WTC11 (cell line): ENCODE results near the gene ELK1. TPM values are rescaled to one million over a fixed set of nuclear protein-coding genes. Genes with fewer than 3 reads are reported as not detected.

Experiments used
- ATAC-seq: fragments of 200-7000 bp; cut with Tn5 transposase; 2 replicates; pipeline ENCODE4 v1.10.0; 2021; ENCODE audit warnings: mild to moderate bottlenecking, moderate library complexity
- Bru-seq: library from RNA; stranded (reverse); fragments of 400-500 nt; gene quantifications from one replicate; lab custom pipeline; 2021; lab: Mats Ljungman, UMichigan
- CTCF ChIA-PET: fragments of 300-600 bp; sonication (Branson Sonifier 250); formaldehyde crosslinking; loops from one replicate; lab custom pipeline; 2021; ENCODE audit warnings: antibody characterized with exemption; lab: Charles Lee
- POLR2A ChIA-PET: fragments of 350-600 bp; sonication (Branson Sonifier 250); formaldehyde crosslinking; loops from one replicate; lab custom pipeline; 2021; ENCODE audit warnings: antibody characterized with exemption; lab: Charles Lee
- DNase-seq: peaks from one replicate; pipeline ENCODE4 v3.0.0; 2021; ENCODE audit warnings: low spot score
- H3K27ac Mint-ChIP-seq: 2 replicates; pipeline ENCODE4 v1.8.0; 2021; ENCODE audit warnings: mixed read lengths
- H3K27me3 Mint-ChIP-seq: 2 replicates; pipeline ENCODE4 v1.8.0; 2021; ENCODE audit warnings: low read depth, mild to moderate bottlenecking, moderate library complexity, mixed read lengths
- H3K36me3 Mint-ChIP-seq: 2 replicates; pipeline ENCODE4 v1.8.0; 2021; ENCODE audit warnings: mixed read lengths
- H3K4me1 Mint-ChIP-seq: 2 replicates; pipeline ENCODE4 v1.8.0; 2022; ENCODE audit warnings: mixed read lengths
- H3K4me3 Mint-ChIP-seq: 2 replicates; pipeline ENCODE4 v1.8.0; 2021; ENCODE audit warnings: mild to moderate bottlenecking, moderate library complexity, mixed read lengths
- H3K9me3 Mint-ChIP-seq: 2 replicates; pipeline ENCODE4 v1.8.0; 2021; ENCODE audit warnings: mixed read lengths
- ATF1 ChIP-seq: sonication (generic); formaldehyde crosslinking; IDR thresholded peaks from 2 replicates; pipeline ENCODE4 v1.8.1; 2023; ENCODE audit warnings: mild to moderate bottlenecking, moderate library complexity, missing genetic modification reagents
- FOXP1 ChIP-seq: sonication (generic); formaldehyde crosslinking; IDR thresholded peaks from 2 replicates; pipeline ENCODE4 v1.8.0; 2022; ENCODE audit warnings: missing genetic modification reagents, mild to moderate bottlenecking, moderate library complexity, borderline replicate concordance
- IRF1 ChIP-seq: sonication (generic); formaldehyde crosslinking; IDR thresholded peaks from 2 replicates; pipeline ENCODE4 v1.8.0; 2023; ENCODE audit warnings: missing genetic modification reagents
- JUN ChIP-seq: sonication (generic); formaldehyde crosslinking; IDR thresholded peaks from 2 replicates; pipeline ENCODE4 v1.8.0; 2023; ENCODE audit warnings: mild to moderate bottlenecking, missing genetic modification reagents
- MAX ChIP-seq: sonication (generic); formaldehyde crosslinking; IDR thresholded peaks from 2 replicates; pipeline ENCODE4 v1.8.0; 2022; ENCODE audit warnings: mild to moderate bottlenecking, missing genetic modification reagents
- MYBL2 ChIP-seq: sonication (generic); formaldehyde crosslinking; IDR thresholded peaks from 2 replicates; pipeline ENCODE4 v1.8.1; 2023; ENCODE audit warnings: mild to moderate bottlenecking, moderate library complexity, missing genetic modification reagents
- NFE2L1 ChIP-seq: sonication (generic); formaldehyde crosslinking; IDR thresholded peaks from 2 replicates; pipeline ENCODE4 v1.8.1; 2023; ENCODE audit warnings: missing genetic modification reagents
- NFYB ChIP-seq: sonication (generic); formaldehyde crosslinking; conservative IDR thresholded peaks from 2 replicates; pipeline ENCODE4 v1.8.0; 2022; ENCODE audit warnings: low read depth, missing genetic modification reagents
- OVOL2 ChIP-seq: fragments of 250-450 bp; sonication (Bioruptor Pico); IDR thresholded peaks from 2 replicates; pipeline ENCODE4 v1.9.0; 2021; ENCODE audit warnings: mild to moderate bottlenecking, borderline replicate concordance
- SMAD4 ChIP-seq: sonication (generic); formaldehyde crosslinking; IDR thresholded peaks from 2 replicates; pipeline ENCODE4 v1.8.0; 2022; ENCODE audit warnings: mild to moderate bottlenecking, missing genetic modification reagents
- SP1 ChIP-seq: sonication (generic); formaldehyde crosslinking; conservative IDR thresholded peaks from 2 replicates; pipeline ENCODE4 v1.8.1; 2022; ENCODE audit warnings: missing genetic modification reagents
- STAT6 ChIP-seq: sonication (generic); formaldehyde crosslinking; conservative IDR thresholded peaks from 2 replicates; pipeline ENCODE4 v1.8.1; 2023; ENCODE audit warnings: mild to moderate bottlenecking, low read depth, missing genetic modification reagents, moderate library complexity
- TP53 ChIP-seq: sonication (generic); formaldehyde crosslinking; IDR thresholded peaks from 2 replicates; pipeline ENCODE4 v1.8.1; 2023; ENCODE audit warnings: mild to moderate bottlenecking, missing genetic modification reagents
- USF2 ChIP-seq: sonication (generic); formaldehyde crosslinking; IDR thresholded peaks from 2 replicates; pipeline ENCODE4 v1.8.1; 2023; ENCODE audit warnings: mild to moderate bottlenecking, missing genetic modification reagents, moderate library complexity
- ZNF138 ChIP-seq: sonication (generic); formaldehyde crosslinking; conservative IDR thresholded peaks from 2 replicates; pipeline ENCODE4 v1.8.1; 2022; ENCODE audit warnings: mild to moderate bottlenecking, moderate library complexity, missing genetic modification reagents
- ZNF317 ChIP-seq: sonication (generic); formaldehyde crosslinking; IDR thresholded peaks from 2 replicates; pipeline ENCODE4 v1.8.1; 2023; ENCODE audit warnings: low read depth, mild to moderate bottlenecking, moderate library complexity, missing genetic modification reagents, borderline replicate concordance
- ZNF396 ChIP-seq: fragments of 250-450 bp; sonication (Bioruptor Pico); IDR thresholded peaks from 2 replicates; pipeline ENCODE4 v1.8.0; 2021; ENCODE audit warnings: mild to moderate bottlenecking, moderate library complexity, borderline replicate concordance
- ZNF423 ChIP-seq: fragments of 250-450 bp; sonication (Bioruptor Pico); IDR thresholded peaks from 2 replicates; pipeline ENCODE4 v2.1.2; 2022; ENCODE audit warnings: mild to moderate bottlenecking, moderate library complexity
- long read RNA-seq, 3 experiments: library from RNA in 1 of 3; library from capped mRNA in 1 of 3; library from polyadenylated mRNA in 1 of 3; unstranded in 2 of 3; stranded (forward) in 1 of 3; transcript quantifications; one replicate each; pipeline ENCODE4 v2.0.0, GENCODE V29; 2021
- total RNA-seq: library from RNA; stranded (reverse); gene quantifications from 3 replicates; pipeline ENCODE4 v1.2.3, GENCODE V29; 2021
- TF ChIP-seq, protein P1 (sequence below): sonication (generic); formaldehyde crosslinking; IDR thresholded peaks from 2 replicates; pipeline ENCODE4 v1.8.1; 2022; ENCODE audit warnings: low read depth, mild to moderate bottlenecking, moderate library complexity, missing genetic modification reagents, borderline replicate concordance
- TF ChIP-seq, protein P2 (sequence below): sonication (generic); formaldehyde crosslinking; IDR thresholded peaks from 2 replicates; pipeline ENCODE4 v1.8.0; 2022; ENCODE audit warnings: mild to moderate bottlenecking, missing genetic modification reagents
- TF ChIP-seq, protein P3 (sequence below): sonication (generic); formaldehyde crosslinking; IDR thresholded peaks from 2 replicates; pipeline ENCODE4 v1.8.1; 2023; ENCODE audit warnings: mild to moderate bottlenecking, moderate library complexity, missing genetic modification reagents

The ELK1 gene, protein sequence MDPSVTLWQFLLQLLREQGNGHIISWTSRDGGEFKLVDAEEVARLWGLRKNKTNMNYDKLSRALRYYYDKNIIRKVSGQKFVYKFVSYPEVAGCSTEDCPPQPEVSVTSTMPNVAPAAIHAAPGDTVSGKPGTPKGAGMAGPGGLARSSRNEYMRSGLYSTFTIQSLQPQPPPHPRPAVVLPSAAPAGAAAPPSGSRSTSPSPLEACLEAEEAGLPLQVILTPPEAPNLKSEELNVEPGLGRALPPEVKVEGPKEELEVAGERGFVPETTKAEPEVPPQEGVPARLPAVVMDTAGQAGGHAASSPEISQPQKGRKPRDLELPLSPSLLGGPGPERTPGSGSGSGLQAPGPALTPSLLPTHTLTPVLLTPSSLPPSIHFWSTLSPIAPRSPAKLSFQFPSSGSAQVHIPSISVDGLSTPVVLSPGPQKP
- total RNA-seq (35.2 to 35.8 TPM (median 35.3 TPM) in 3 replicates), Bru-seq, nascent RNA (percentile 69 among the genes with signal in this experiment)
- long read RNA-seq, experiment 1, transcript ELK1-201 (6 exons, 2,695 nt), result major isoform, 65 of 121 reads
- long read RNA-seq, experiment 1, transcript ELK1-203 (7 exons, 2,258 nt), result minor isoform, 34 of 121 reads
- long read RNA-seq, experiment 1, partial matches to known transcripts, result 13 of 121 reads
- long read RNA-seq, experiment 1, other reads (novel, unspliced or antisense), result 9 of 121 reads
- long read RNA-seq, experiment 2, transcript ELK1-201 (6 exons, 2,695 nt), result major isoform, 14 of 42 reads
- long read RNA-seq, experiment 2, transcript ELK1-203 (7 exons, 2,258 nt), result minor isoform, 6 of 42 reads
- long read RNA-seq, experiment 2, partial matches to known transcripts, result 20 of 42 reads
- long read RNA-seq, experiment 2, other reads (novel, unspliced or antisense), result 2 of 42 reads
- long read RNA-seq, experiment 3, transcript ELK1-201 (6 exons, 2,695 nt), result major isoform, 5 of 7 reads
- long read RNA-seq, experiment 3, partial matches to known transcripts, result 0 of 7 reads
- long read RNA-seq, experiment 3, other reads (novel, unspliced or antisense), result 0 of 7 reads

GRCh38 chrX:47650164-47651042 lies at the start of gene ELK1:
ELK1 (minus strand) TSS chrX:47650563; CDS start chrX:47641441, 9,122 bp downstream.
- DNase-seq, result peak; percentile 92
- H3K27ac Mint-ChIP-seq, result peak within 1 kb of the TSS; percentile 97
- ChIA-PET POLR2A (interaction anchor here (0.6 to 0.7 kb wide), 3 partner anchors 26 to 1352 kb away, joined by 4 read pairs; partner anchors contain the start of gene RBM10), CTCF (interaction anchor here (0.7 to 1.1 kb wide), 4 partner anchors 82 to 376 kb away, joined by 3 to 6 read pairs (median 4); no protein-coding TSS in a partner anchor)
- peaks cover 17% of the 10 kb centered on the region for H3K36me3 Mint-ChIP-seq
- H3K27me3 Mint-ChIP-seq, result no peaks in the 10 kb centered on the region
- TF ChIP-seq TP53 (CRISPR knock-in tag), result no peak
- TF ChIP-seq ZNF317 (CRISPR knock-in tag), result no peak
- peak; percentile 56; the same call in 1 of the 2 replicates for TF ChIP-seq MAX (CRISPR knock-in tag)
- TF ChIP-seq, protein P1, sequence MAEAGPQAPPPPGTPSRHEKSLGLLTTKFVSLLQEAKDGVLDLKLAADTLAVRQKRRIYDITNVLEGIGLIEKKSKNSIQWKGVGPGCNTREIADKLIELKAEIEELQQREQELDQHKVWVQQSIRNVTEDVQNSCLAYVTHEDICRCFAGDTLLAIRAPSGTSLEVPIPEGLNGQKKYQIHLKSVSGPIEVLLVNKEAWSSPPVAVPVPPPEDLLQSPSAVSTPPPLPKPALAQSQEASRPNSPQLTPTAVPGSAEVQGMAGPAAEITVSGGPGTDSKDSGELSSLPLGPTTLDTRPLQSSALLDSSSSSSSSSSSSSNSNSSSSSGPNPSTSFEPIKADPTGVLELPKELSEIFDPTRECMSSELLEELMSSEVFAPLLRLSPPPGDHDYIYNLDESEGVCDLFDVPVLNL (CRISPR knock-in tag), result no peak
- TF ChIP-seq, protein P2, sequence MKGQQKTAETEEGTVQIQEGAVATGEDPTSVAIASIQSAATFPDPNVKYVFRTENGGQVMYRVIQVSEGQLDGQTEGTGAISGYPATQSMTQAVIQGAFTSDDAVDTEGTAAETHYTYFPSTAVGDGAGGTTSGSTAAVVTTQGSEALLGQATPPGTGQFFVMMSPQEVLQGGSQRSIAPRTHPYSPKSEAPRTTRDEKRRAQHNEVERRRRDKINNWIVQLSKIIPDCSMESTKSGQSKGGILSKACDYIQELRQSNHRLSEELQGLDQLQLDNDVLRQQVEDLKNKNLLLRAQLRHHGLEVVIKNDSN, result peak; percentile 83
- TF ChIP-seq SP1 (CRISPR knock-in tag), result peak; percentile 49
- TF ChIP-seq NFYB (CRISPR knock-in tag), result peak; percentile 75
- no peak for TF ChIP-seq ZNF138 (CRISPR knock-in tag)
- 0 out of 2 replicates have a peak, but pooled peaks have one; percentile 8 for TF ChIP-seq FOXP1 (CRISPR knock-in tag)
- peak; percentile 87 for TF ChIP-seq USF2
- peak within 1 kb of the TSS; percentile 85 for H3K4me3 Mint-ChIP-seq
- no peaks in the 10 kb centered on the region for H3K9me3 Mint-ChIP-seq
- peak; percentile 98 for ATAC-seq
- peaks cover 21% of the 10 kb centered on the region for H3K4me1 Mint-ChIP-seq

GRCh38 chrX:47697181-47697580 lies 46.8 kb upstream of the ELK1 start:
- DNase-seq, result no peak
- H3K27ac Mint-ChIP-seq, result no peak overlapping the region
- ChIA-PET CTCF (no interaction called here), POLR2A (no interaction called here)
- ATAC-seq, result no peak
- H3K27me3 Mint-ChIP-seq, result no peaks in the 10 kb centered on the region; the same call in 1 of the 2 replicates
- no peak overlapping the region for H3K4me3 Mint-ChIP-seq
- H3K4me1 Mint-ChIP-seq, result no peaks in the 10 kb centered on the region
- H3K9me3 Mint-ChIP-seq, result no peaks in the 10 kb centered on the region
- no peaks in the 10 kb centered on the region for H3K36me3 Mint-ChIP-seq
- TF ChIP-seq NFE2L1 (CRISPR knock-in tag) (no peak), MAX (CRISPR knock-in tag) (no peak), MYBL2 (CRISPR knock-in tag) (no peak), SMAD4 (CRISPR knock-in tag) (no peak), ZNF423 (CRISPR knock-in tag) (no peak), JUN (CRISPR knock-in tag) (no peak), ATF1 (CRISPR knock-in tag) (no peak), IRF1 (CRISPR knock-in tag) (no peak), ZNF396 (CRISPR knock-in tag) (no peak), OVOL2 (no peak), STAT6 (no peak)
- TF ChIP-seq, protein P3, sequence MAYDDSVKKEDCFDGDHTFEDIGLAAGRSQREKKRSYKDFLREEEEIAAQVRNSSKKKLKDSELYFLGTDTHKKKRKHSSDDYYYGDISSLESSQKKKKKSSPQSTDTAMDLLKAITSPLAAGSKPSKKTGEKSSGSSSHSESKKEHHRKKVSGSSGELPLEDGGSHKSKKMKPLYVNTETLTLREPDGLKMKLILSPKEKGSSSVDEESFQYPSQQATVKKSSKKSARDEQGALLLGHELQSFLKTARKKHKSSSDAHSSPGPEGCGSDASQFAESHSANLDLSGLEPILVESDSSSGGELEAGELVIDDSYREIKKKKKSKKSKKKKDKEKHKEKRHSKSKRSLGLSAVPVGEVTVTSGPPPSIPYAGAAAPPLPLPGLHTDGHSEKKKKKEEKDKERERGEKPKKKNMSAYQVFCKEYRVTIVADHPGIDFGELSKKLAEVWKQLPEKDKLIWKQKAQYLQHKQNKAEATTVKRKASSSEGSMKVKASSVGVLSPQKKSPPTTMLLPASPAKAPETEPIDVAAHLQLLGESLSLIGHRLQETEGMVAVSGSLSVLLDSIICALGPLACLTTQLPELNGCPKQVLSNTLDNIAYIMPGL (CRISPR knock-in tag), result no peak
